ENCODE results near the gene CPNE4. TPM values are rescaled to one million over a fixed set of nuclear protein-coding genes. Genes with fewer than 3 reads are reported as not detected.

Gene CPNE4
- polyA plus RNA-seq, 3 donors, result 0.34 to 0.82 (median 0.62) TPM

DNA sequence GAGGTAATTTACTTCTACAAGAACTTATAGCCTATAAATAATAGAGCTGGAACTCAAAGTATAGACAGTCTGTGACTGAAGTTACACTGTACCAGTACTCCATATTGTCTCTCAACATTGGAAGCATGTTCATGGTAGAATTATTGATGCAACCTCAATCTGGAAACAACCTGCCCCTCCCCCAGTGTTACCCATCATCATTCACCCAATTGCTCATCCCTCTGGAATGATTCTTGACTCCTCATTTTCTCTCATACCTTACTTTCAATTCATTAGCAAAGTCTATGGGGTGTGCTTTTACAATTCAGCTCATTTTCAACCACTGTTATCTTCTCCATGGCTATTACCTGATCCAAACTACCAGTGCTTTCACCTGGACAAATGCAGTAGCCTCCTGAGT is 151.7 kb downstream of the CPNE4 start:
- DNase-seq, result no peak

GRCh38 chr3:131881777-131882176 is 153.0 kb downstream of the CPNE4 start:
- no peak for DNase-seq

DNA sequence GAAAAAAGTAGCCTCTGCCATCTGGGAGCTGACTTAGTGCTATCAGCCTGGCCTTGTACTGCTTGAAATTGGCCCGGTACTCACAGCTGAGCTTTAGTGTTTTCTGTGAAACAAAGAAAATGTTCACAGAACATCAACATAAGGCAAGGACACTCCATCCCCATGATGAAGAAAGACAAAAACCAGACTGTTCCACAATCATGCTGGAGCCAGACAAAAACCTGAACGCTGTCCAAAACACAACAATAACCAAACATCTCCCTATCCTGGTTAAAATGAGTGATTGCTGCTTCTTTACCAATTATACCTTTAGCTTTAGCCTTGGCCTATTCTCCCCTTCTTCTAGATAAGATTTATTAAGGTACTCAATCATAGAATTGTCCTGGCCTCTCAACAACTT is 153.9 kb downstream of the CPNE4 start:
- no peak for DNase-seq

GRCh38 chr3:131868203-131868602 is 166.6 kb downstream of the CPNE4 start:
- no peak for DNase-seq

GRCh38 chr3:131856171-131856570 is 178.6 kb downstream of the CPNE4 start:
- no peak for DNase-seq

- no peak for DNase-seq
These were observed 184.6 kb downstream of the CPNE4 start for GRCh38 chr3:131850223-131850622.

DNA sequence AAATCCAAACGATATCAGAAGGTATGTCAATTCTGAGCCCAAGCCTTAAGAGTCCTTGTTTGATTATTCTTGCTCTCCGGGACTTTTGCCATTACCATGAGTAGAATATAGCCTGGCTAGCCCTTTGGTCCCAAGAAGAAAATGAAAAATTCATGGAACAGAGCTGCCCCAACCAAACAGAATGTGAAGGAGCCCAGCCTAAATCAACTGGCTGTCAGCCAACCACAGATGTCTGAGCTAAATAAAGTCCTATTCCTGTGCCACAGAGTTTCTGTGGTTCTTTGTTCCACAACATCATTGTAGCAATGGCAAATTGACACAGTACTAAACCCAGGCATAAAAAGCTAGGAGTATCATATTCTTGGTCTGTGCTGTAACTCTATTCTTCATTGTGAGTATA is 185.2 kb downstream of the CPNE4 start:
- no peak for DNase-seq

DNA sequence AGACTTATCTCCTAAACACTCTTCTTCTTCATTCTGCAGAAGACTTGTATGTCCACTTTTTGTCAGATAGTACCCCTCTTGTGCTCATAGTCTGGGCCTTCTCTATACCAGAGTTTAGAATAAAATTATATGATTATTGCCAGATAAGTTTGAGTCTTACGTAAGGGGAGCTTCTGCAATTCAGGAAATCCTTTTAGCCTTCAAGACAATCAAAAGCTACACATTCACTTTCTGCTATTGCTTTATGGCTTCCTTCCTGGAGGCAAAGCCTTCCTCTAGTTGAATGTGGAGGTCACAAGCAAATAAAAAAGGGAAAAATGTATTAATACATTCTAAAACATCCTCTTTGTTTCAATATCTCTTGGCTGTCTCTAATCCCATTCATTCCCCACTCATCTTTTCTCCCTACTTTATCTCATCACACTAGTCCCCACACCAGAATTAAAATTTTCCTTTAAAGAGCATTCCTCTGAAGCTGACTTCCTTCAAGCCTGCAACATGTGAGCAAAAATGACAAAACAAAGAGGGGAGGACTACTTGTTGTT is 186.8 kb downstream of the CPNE4 start:
- DNase-seq, result no peak

- DNase-seq, result no peak
These were observed 188.4 kb downstream of the CPNE4 start for GRCh38 chr3:131846296-131846924.

DNA sequence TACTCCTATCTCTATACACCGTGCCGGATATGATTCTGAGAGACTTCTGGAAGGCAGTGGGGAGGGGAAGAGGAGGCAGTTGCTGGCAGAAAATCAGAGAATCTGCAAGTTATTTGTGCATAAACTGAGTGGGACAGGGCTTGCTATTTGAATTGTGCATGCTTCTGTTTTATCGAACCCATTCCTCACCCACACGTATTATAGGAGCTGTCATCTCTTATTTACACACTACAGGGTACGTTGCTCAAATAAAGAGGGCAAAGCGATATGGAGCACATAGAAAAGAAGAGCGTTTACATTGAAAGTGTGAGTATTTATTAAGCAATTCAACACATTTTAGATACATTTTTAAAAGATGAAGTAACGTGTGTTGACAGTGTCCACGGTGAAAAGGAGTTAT is 191.6 kb downstream of the CPNE4 start:
- no peak for DNase-seq

DNA sequence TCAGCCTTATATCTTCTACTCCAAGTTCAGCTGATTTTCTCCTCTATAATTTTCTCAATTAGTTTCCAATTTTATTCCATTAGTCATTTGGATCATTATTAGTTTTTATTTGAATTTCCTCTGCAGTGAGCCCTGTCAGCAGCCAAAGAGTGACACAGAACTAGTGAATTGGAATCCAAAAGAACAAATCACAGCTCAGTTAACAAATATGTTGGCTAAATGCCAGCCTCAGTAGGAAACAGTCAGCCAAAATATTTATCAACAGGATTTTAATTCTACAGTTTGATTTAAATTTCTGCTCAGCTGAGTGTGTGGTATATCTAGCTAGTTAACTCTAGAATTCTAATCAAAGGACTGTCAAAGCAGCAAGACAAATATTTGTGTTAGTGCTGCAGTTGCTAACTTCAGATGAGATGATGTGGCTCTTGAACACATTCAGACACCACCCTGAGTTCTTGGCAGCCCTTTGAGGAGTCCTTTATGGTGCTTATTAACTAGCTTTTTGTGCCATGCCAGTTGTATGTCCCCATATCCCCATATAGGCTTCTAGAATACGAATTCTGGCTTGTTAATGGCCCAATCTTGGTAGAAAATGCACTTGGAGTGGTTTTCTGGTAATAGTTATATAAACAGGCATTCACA is 194.5 kb downstream of the CPNE4 start:
- DNase-seq, result no peak

- no peak for DNase-seq
These were observed 198.9 kb downstream of the CPNE4 start for GRCh38 chr3:131835906-131836305.

DNA sequence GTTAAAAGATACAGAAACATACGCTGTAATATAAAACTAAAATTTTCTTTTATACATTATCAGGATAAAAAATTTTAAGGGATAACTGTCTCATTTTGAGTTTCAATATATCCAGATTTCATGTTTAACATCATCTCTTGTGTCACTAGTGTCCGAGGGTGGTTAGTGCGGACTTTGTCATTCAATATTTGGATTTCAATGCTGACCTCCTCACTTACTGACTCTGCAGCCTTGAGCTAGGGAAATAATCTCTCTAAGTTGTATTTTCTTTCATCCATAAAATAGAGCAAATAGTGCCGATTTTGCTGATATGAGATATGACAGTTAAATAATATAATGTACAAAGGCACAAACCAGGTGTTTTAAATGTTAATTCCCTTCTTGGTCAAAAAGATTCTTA is 203.2 kb downstream of the CPNE4 start:
- DNase-seq, result no peak

DNA sequence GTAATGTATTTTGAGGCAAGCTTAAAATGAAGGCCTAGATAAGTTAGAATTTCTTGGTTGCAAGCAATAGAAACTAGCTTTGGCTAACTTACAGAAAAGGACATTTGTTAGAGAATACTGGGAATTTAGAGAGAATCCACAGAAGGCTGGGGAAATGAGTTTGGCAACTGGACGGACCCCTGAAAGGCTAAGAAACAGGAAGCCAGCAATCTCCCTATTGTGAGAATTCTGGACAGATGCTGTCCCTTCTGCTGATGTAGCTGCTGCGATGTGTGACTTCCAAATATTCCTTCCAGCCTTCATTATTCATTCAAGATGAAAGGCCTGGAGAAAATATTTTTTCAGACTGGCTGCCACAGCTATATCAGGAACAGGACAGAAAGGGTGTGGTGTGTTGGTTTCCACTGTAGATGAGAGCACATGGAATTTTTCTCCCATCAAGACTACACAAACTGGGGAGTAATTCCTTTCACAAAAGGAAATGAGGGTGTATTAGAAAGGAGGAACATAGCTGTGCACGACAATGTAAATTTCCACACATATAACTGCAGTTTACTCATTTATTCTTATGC is 213.5 kb downstream of the CPNE4 start:
- no peak for DNase-seq

DNA sequence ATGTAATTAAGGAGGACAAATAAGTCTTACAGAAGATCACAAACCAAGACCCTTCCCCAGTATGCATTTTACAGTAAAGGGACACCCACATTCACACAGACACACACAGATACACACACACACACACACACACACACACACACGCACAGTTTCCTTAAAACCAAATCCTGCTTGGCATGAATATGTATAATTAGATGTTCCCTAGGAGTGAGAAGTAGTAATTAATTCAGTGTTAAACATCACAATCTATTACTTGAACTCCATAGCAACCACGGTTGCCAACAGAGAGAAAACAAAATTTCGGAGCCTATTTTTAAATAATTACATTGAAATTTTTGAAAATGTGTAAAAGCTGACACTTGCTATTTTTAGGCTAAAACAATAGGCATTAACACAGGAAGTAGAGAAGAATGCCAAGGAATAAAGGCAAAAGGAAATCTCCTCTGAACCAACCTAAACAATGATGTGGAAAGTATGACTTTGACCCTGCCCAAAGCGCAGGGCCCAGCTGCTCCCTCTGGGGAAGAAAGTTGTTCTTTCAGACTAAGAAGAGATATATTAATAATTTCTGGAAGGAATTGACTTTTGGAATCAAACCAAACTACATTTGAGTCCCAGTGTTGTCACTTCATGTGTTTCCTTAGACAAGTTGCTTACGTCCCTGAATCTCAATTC is 215.3 kb downstream of the CPNE4 start:
- no peak for DNase-seq

DNA sequence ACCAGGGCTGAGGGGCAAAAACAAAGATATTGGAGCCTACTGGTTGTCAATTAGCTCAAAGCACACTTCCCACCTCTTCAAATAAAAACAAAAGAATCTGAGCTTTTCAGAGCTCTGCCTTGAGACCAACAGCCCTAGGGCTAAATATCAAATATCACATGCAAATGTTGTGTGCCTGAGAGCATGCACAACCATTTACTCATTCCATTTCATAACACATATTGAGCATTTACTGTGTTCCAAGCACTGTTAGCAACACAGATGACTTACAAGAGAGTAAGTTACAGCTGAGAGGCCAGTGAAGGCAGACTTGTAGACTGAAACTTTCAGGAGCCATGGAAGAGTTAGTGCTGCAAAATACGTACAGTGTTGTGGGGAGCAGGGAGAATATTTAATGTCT is 222.4 kb downstream of the CPNE4 start:
- DNase-seq, result no peak

GRCh38 chr3:131811481-131811880 is 223.3 kb downstream of the CPNE4 start:
- no peak for DNase-seq

DNA sequence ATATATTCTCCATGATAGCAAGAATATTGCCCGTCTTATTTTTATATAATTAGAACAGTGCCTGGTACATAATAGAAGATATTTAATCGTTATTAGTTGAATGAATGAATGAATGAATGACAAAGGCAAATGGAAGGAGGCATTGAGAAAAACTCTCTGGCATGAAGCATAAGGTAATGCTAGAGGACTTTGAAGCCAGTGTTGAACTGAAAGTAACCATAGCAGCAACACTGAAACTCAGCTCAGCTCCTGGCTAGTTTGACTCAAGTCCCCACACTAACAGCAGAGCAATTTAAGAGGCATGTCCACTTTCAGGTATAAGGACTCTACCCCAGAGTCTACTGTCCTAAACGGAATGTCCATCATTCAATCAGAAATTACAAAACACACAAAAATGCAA is 227.0 kb downstream of the CPNE4 start:
- no peak for DNase-seq

GRCh38 chr3:131806736-131807135 is 228.1 kb downstream of the CPNE4 start:
- no peak for DNase-seq

GRCh38 chr3:131804565-131805133 is 230.2 kb downstream of the CPNE4 start:
- DNase-seq, result no peak

- no peak for DNase-seq
These were observed 231.7 kb downstream of the CPNE4 start for GRCh38 chr3:131803113-131803512.

DNA sequence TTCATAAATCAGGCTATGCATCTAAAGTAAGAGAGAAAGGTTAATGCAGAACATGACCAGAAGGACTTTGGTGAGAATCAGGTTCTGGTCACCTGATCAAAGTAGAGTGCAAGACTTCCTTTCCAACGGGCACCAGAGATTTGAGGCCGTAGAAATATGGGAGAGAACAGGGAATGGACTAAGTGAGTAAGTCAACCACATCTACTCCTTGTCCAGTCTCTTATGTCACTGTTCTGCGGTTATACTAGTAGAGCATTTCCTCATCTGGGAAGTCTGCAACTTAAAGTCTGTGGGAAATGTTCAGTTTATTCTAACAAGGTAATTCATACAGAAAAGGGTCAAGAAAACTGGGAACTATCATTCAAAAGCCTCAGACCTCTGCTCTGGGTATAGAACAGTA is 232.8 kb downstream of the CPNE4 start:
- DNase-seq, result no peak

DNA sequence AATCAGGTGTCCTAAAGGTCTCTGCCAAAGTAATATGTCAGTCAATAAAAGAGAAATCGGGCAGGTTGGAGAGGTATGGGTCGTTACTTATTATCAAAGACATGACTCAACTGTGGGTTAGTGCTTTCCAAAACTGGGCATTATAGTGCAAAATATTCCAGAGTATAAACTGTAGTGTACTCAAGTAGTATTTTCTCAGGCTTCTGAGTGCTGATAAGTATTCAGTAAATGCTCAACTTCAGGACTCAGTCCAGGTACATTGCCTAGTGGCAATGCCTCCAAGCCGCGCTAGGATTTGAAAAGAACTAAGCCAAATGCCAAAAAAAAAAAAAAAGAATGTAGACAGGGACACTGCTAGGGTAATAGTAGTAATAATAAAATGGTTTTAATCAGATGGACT is 233.2 kb downstream of the CPNE4 start:
- DNase-seq, result no peak

Measured in renal pelvis (tissue), 4 donors.